HG03025 (cell line): Measurements from ENCODE around the gene ASB8.
"Not testable (repeated sequence)": the region's sequence is repeated elsewhere in the genome, so short reads cannot be mapped to it uniquely, and the experiment has no call there.

Experiments
- ATAC-seq: cut with Tn5 transposase; IDR thresholded peaks from one replicate; pipeline ENCODE4 v1.9.1; 2021; ENCODE audit warnings: mild to moderate bottlenecking, moderate library complexity; ENCODE audit not compliant: unreplicated experiment, low FRiP score

ASB8 gene

DNA sequence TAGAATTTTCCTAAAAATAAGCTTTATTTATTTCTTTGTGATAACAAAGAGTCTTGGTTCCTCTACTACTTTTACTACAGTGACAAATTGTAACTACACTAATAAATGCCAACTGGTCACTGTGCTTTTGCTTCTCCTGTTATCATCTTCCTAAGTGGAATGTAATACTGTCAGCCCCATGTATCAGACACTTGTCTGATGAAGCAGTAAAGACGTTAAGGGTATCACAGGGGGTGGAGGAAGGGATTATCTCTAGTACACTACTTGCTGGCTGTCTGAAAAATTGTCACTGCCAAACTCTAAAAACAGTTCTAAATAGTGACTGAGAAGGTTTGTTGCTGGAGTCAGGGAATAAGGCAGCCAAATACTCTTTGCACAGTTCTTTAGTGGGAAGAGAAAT is 11.3 kb downstream of the ASB8 start:
- no peak for ATAC-seq

DNA sequence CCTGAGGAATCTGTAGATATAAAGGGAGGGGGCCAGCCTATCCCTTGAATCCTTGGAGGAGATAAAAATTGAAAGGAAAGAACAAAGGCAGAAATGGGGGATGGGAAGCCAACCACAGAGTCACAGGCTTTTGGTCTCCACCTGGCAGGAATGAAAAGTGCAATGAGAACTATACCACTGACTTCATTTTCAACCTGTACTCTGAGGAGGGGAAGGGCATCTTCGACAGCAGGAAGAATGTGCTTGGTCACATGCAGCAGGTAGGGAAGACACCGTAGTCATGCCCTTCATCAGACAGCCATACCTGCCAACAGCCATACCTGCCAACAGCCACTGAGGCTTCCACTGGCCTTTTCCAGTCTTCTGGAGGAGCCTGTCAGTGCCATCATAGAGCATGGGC is 13.4 kb downstream of the ASB8 start:
- ATAC-seq = no peak

DNA sequence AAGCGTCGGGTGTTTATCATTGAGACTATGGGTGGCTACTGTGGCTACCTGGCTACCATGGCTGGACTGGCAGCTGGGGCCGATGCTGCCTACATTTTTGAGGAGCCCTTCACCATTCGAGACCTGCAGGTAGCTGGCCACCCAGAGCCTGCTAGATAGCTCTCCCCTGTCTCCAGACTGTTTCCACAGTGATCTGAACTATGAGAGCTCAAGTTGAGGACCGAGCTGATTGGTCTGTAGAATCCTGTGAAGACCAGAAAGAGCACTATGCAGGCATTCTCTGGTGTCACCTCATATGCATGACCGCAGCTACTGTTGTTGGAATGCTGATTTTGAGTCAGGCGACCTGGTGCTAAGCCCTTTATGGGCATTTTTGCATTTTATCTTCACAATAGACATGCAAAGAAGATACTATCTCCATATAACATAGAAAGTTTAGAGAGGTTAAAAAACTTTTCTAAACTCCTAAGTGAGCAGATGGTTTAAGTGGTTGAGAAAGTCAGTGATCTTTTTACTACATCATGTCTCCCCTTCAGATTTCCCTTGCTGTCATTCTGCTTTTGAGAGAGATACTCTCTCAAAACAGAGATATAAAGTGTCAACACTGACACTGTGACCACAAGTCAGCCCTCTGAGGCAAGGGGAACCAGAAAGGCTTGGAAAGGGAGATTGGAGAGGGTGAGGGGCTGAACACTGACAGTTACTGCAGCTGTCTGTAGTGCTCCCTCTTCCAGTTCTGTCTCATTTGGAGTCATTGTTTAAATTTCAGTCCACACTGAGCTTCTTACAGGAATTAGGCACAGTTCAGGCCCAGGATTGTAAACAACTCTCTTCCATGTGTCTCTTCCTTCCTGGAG is 14.3 kb downstream of the ASB8 start:
- ATAC-seq = no peak

GRCh38 chr12:48135027-48135426 is 22.3 kb downstream of the ASB8 start:
- no peak for ATAC-seq

GRCh38 chr12:48132826-48133225 is 24.5 kb downstream of the ASB8 start:
- no peak for ATAC-seq

- ATAC-seq = no peak
Measured at GRCh38 chr12:48131517-48131916, 25.8 kb downstream of the ASB8 start.

- ATAC-seq = no peak
Measured at GRCh38 chr12:48129376-48129775, 27.9 kb downstream of the ASB8 start.

DNA sequence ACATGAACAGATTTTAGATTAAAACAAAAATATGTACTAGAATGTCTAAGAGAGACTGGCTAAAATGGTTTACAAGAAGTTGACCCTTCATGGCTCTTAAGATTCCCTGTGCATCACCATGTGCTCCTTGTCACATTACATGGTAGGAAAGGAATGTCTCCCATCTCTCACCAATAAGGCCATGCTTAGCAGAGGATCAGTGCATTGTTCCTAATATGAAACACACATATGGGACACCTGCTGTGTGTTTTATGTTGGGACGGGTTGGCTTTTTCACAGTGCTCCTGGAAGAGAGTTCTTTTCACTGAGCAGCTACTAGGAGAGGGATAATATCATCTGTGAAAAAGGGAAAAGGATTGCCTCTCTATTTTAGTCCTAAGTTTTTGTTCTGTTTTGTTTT is 28.5 kb downstream of the ASB8 start:
- ATAC-seq = no peak

- ATAC-seq = no peak
Measured at GRCh38 chr12:48126953-48127630, 30.2 kb downstream of the ASB8 start.

GRCh38 chr12:48125985-48126384 is 31.3 kb downstream of the ASB8 start:
- ATAC-seq = no peak

- ATAC-seq = not testable (repeated sequence)
Measured at GRCh38 chr12:48125542-48125941, 31.8 kb downstream of the ASB8 start.

DNA sequence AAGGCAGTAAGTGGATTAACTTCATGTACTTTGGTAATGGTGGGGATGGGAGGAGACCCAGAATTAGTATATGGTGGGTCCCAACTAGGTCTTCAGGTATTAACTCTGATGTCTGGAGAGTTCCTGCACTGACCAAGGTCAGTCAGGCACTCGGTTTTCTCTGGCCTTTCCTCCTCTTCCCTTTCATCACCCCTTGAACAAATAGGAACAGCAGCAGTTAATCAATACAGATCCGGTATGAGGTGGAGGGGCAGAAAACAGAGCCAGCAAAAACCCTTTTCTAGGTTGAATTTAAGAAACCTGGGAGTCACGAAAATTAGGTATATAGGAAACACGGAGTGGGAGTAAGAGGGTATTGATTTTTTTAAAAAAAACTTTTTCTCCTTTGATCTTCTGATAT is 34.1 kb downstream of the ASB8 start:
- ATAC-seq = no peak

DNA sequence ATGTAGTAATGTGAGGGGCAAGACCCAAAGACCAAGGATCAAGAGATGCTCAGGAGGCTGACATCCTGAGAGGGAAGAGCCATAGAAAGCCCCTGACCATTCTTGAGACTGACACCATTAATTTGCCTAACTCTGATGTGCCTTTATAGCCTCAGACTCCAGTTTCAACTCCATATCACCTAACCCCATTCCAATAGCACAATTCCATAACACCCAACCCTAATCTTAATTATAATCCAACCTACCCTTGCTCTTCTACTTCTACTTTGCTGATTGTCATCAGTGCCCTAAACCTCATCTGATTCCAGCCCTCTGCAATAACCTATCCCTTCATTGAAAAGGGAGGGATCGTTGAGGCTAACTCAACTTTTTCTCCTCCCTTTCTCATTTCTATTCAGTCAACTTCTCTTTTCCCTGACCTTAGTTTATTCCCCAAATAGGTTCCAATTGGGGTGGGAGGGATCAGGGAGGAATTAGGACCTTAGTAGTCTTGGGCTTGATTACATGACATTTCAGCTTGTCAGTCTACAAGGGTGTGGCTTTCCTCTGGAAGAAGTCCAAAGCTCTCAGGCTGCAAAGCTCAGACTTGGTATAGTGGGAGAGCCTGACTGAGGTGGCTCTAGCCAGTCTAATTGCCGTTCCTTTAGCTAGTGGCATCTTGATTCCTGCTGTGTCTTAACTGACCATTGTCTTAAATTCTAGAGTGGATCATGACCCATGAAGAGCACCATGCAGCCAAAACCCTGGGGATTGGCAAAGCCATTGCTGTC is 35.1 kb downstream of the ASB8 start:
- no peak for ATAC-seq

DNA sequence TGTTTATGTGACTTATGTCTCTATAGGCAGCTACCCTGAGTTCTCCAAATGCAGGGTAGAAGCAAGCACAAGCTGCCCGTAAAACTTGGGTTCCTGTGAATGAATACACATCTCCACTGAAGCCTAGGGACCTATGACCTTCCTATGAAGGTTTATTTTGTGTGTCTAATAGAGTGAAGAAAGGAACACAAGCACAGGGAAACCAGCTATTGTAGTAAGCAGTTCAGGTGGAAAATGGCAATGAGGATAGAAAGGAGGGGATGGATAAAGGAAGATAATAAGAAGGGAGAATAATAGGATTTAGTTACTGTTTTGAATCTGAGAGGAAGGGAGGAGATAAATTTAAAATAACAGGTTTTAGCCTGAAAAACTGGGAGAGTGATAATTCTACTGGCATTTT is 35.8 kb downstream of the ASB8 start:
- ATAC-seq = no peak

DNA sequence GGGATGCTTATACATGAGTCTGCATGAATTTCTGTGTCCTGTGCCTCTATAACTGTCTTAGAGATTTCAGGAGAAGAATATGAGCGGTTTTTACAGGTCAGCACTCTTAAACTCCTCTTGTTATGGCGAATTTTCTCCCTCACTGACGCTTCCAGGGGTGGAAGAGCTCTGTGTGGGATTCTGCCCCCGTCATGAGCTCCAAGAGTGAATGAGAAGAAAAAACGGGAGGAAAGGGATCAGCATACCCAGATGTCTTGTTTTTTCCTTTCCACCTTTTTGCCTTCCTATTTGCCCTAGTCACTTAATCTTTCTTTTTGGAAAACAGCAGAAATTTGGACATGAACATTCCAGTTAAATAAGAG is 37.5 kb downstream of the ASB8 start:
- ATAC-seq = no peak

DNA sequence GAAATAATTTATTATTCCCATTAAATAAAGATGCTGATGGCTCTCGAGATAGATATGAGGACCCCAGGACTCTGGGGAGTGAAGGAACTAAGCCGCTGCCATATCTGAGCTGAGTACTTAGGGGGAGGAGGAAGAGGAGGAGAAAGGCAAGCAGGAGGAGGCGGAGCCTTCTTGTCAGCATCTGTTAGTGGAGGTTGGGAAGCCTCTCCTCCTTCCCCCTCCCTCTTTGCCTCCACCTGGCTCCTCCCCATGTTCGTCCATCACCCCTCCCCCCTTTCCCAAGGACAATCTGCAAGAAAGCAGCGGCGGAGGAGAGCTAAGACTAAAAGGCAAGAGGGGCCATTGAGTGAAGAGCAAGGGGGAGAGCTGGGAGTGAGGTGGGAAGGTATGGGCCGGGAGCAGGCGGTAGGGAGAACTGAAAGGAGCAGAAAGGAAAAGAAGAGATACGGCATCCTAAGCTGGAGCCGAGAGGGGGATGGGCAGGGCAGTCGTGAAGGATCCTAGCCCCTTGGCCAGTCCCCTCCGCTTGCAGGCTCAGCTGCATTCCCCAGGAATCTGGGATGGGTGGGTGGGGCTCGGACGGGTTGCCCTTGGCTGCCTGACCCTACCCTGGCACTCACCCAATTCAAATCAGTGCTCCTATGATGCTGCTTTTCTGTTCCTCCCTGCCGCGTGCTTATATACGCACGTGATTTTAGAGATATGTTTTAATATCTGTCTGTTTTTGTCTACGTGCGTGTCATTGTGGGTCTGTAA is 38.1 kb downstream of the ASB8 start, which contains the start of gene PFKM:
TSS of gene PFKM (plus strand) at position 287 of the 756 bp plus-strand sequence. CDS start 3,411 bp downstream, outside the sequence.
- ATAC-seq = peak; percentile 100

- ATAC-seq = no peak
Measured at GRCh38 chr12:48118284-48118871, 38.9 kb downstream of the ASB8 start.

GRCh38 chr12:48115957-48116356 is 41.4 kb downstream of the ASB8 start:
- ATAC-seq = no peak

DNA sequence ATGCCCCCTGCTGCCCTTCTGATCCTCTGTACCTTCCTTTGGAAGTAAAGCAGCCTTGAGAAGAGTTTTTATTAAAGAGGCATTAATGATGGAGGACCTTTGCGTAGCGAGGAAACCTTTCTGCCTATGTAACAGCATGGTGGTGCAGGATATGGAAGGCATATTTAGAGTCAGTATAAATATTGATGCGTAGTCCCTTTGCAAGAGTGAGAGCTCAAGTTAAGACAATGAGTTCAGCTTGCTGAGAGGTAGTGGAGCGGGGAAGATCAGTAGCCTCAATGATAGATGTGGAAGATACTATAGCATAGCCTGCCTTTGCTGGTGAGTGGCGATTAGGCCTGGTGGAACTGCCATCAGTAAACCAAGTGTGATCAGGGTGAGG is 46.0 kb downstream of the ASB8 start:
- ATAC-seq = not testable (repeated sequence)

GRCh38 chr12:48110691-48111311 is 46.5 kb downstream of the ASB8 start:
- ATAC-seq = no peak
